AG09319 (cell line): ENCODE results near the gene CCDC102B.

Source experiments
- DNase-seq: peaks from one replicate; pipeline ENCODE4 v3.0.0-alpha.2; 2010; ENCODE audit warnings: low read depth; ENCODE audit errors: extremely low read depth
- CTCF ChIP-seq: IDR thresholded peaks from 2 replicates; pipeline ENCODE4 v1.5.1; 2011; ENCODE audit warnings: low read depth, mild to moderate bottlenecking, inconsistent platforms, low read length, moderate library complexity

CCDC102B gene

DNA sequence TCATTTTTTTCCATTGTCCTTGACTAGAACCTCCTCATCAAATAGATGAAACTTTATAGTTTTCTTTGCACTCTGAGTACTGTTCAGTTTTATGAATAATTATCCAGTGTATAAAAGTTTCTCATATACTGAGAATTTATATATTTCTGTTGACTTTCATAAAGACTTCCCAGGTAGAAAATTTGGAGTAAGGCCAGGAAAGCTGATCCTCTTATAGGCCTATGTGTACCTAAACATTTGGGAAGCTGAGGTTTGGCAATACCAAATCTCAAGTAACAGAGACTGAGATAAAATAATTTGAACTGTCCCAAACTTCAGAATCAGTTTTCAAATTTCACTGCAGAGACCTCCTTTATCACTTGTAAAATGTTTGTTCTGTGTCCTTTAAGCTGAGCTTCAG lies 43.4 kb downstream of the CCDC102B start:
- DNase-seq: no peak
- TF ChIP-seq CTCF: no peak

GRCh38 chr18:68842951-68843350 lies 45.1 kb downstream of the CCDC102B start:
- no peak for DNase-seq
- no peak for TF ChIP-seq CTCF

- peak; percentile 25 for TF ChIP-seq CTCF
- no peak for DNase-seq
These were observed 45.7 kb downstream of the CCDC102B start for GRCh38 chr18:68843473-68844089.

DNA sequence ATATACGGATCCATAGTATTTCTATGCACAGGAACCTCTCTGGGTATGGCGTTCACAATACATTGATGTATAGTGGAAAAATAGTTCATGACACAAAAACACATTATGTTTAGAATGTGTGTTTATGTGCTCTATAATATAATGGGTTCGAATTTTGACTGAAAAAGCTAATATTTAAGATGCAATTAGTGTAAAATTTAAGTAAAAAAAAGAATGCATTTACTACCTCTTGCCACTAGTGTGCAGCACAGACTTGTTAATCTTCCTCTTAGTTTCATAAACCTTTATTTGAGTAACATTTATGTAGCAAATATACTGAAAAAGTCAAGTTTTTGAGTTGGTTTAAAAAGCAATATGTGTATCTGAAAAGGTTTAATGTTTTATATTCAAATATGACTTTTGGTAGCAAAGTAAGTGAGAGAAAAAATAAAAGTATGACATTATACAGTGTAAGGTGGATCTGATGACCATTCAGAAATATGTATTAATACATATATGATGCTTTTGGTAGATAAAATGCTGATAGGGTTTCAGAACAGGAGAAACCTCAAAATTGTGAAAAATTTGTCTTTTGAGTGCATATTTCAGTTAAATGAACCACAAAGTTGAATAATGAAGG lies 49.4 kb downstream of the CCDC102B start:
- TF ChIP-seq CTCF: peak; percentile 70
- DNase-seq: peak; percentile 12

DNA sequence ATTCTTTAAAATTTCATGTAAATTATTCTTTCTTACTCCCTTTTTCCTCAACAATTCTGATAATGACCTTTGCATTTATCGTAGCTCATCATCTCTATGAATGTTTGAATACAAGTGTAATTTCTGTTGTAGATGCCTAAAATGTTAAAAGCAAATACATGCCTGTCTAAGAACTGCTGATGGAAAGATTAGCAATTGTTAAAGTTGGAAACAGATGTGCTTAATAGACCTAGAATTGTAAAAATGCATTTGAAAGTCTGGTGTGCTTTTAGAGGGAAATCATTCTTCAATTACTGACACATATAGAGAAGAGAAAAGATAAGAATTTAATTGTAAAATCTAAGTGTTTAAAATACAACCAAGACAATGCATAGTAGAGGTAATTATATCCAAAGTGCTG lies 50.4 kb downstream of the CCDC102B start:
- DNase-seq: no peak

GRCh38 chr18:68854786-68855391 lies 57.0 kb downstream of the CCDC102B start:
- DNase-seq: no peak
- no peak for TF ChIP-seq CTCF

More for the DNA sequence above, 50.4 kb downstream of the CCDC102B start:
- TF ChIP-seq CTCF: no peak

DNA sequence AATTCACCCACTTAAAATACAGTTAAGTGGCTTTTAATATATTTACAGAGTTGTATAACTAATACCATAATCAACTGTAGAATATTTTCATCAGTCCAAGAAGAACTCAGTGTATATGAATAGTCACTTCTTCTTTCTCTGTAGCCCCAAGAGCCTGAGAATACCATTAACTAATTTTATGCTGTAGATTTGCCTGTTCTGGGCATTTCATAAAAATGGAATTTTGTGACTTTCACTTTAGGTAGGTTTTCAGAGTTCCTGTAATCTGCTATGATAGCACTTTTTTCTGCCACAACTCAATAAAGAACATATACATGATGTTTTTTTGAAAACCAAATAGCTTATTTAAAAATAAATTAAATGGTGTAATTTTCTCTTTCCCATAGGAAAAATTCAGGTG lies 57.6 kb downstream of the CCDC102B start:
- no peak for DNase-seq
- no peak for TF ChIP-seq CTCF
